ENCODE results near the gene TMX2. TPM values are rescaled to one million over a fixed set of nuclear protein-coding genes. Genes with fewer than 3 reads are reported as not detected.
"Not testable (repeated sequence)": the region's sequence is repeated elsewhere in the genome, so short reads cannot be mapped to it uniquely, and the experiment has no call there.

The TMX2 gene
- total RNA-seq, 2 experiments from 2014 or later, result 54.9 to 66.9 TPM

- no peak for DNase-seq (ENCODE audit: low spot score)
- no peaks in the 10 kb centered on the region for H3K9me2 ChIP-seq (ENCODE audit: insufficient read depth, low read length)
- no peak for TF ChIP-seq EZH2phosphoT487 (IDR thresholded peaks at IDR 0.05; ENCODE audit: borderline replicate concordance, low read depth, low read length)
- TF ChIP-seq, protein P1, sequence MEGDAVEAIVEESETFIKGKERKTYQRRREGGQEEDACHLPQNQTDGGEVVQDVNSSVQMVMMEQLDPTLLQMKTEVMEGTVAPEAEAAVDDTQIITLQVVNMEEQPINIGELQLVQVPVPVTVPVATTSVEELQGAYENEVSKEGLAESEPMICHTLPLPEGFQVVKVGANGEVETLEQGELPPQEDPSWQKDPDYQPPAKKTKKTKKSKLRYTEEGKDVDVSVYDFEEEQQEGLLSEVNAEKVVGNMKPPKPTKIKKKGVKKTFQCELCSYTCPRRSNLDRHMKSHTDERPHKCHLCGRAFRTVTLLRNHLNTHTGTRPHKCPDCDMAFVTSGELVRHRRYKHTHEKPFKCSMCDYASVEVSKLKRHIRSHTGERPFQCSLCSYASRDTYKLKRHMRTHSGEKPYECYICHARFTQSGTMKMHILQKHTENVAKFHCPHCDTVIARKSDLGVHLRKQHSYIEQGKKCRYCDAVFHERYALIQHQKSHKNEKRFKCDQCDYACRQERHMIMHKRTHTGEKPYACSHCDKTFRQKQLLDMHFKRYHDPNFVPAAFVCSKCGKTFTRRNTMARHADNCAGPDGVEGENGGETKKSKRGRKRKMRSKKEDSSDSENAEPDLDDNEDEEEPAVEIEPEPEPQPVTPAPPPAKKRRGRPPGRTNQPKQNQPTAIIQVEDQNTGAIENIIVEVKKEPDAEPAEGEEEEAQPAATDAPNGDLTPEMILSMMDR (conservative IDR thresholded peaks at IDR 0.05; ENCODE audit: low read length), result no peak
- no peak overlapping the region for H3K4me2 ChIP-seq (ENCODE audit: low read length)
- CTCF ChIA-PET (ENCODE audit: unreplicated experiment), result no interaction called here
- H2AFZ ChIP-seq (ENCODE audit: low read length), result no peak overlapping the region
- H3K36me3 ChIP-seq (ENCODE audit: insufficient read depth, low read length), result peaks cover 70% of the 10 kb centered on the region
- no peaks in the 10 kb centered on the region; the same call in 1 of the 2 replicates for H4K20me1 ChIP-seq (ENCODE audit: insufficient read depth, low read length)
- no peak overlapping the region for H3K4me3 ChIP-seq (ENCODE audit: low read depth, low read length, poor library complexity, severe bottlenecking)
- POLR2A ChIA-PET, result interaction anchor here (0.6 to 1.2 kb wide), 4 partner anchors 19 to 323 kb away, joined by 3 to 6 read pairs (median 3); no protein-coding TSS in a partner anchor
- H3K4me1 ChIP-seq (ENCODE audit: insufficient read depth, low read length, poor library complexity, severe bottlenecking), result no peaks in the 10 kb centered on the region
- H3K9me3 ChIP-seq (ENCODE audit: low read length), result no peaks in the 10 kb centered on the region
- H3K27ac ChIP-seq (ENCODE audit: low read depth, low read length, poor library complexity, severe bottlenecking), result no peak overlapping the region
- BruUV-seq (replicated peaks), result no TSS peak
- intact Hi-C loops (cut with micrococcal nuclease; ENCODE audit: unreplicated experiment), result no loop called here
- no peaks in the 10 kb centered on the region for H3K79me2 ChIP-seq (ENCODE audit: insufficient read depth, low read depth, low read length)
Observed at GRCh38 chr11:57703341-57703740, 9.1 kb upstream of the TMX2 start.

DNA sequence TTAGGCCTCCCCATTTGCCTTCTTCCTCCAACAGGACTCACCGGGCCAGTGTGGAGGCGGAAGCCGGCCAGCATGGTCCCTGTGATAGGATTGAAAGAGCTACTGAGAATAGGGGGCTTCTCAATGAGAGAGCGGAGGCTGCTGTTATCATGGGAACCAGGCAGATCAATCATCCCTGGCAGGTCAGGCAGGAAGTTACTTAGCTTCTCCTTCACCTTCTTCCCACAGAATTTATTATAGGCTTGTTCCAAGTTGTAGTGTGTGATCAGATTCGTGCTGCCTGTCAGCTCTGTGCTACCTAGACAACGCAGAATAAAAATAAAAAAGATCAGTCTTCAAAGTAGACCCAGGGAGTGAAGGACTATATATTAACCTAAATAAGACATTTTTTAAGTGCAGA is 7.5 kb upstream of the TMX2 start:
- CTCF ChIA-PET (ENCODE audit: unreplicated experiment), result no interaction called here
- BruUV-seq (replicated peaks), result no TSS peak
- no peaks in the 10 kb centered on the region; the same call in 1 of the 2 replicates for H4K20me1 ChIP-seq (ENCODE audit: insufficient read depth, low read length)
- no peaks in the 10 kb centered on the region for H3K9me3 ChIP-seq (ENCODE audit: low read length)
- intact Hi-C loops (cut with micrococcal nuclease; ENCODE audit: unreplicated experiment), result no loop called here
- peaks cover 60% of the 10 kb centered on the region for H3K36me3 ChIP-seq (ENCODE audit: insufficient read depth, low read length)
- H3K9me2 ChIP-seq (ENCODE audit: insufficient read depth, low read length), result no peaks in the 10 kb centered on the region
- H3K4me3 ChIP-seq (ENCODE audit: low read depth, low read length, poor library complexity, severe bottlenecking), result no peak overlapping the region
- no peak overlapping the region for H3K4me2 ChIP-seq (ENCODE audit: low read length)
- H2AFZ ChIP-seq (ENCODE audit: low read length), result no peak overlapping the region
- POLR2A ChIA-PET, result interaction anchor here (0.5 to 2.5 kb wide), 4 partner anchors 11 to 342 kb away, joined by 3 to 7 read pairs (median 4); no protein-coding TSS in a partner anchor
- no peaks in the 10 kb centered on the region for H3K79me2 ChIP-seq (ENCODE audit: insufficient read depth, low read depth, low read length)
- TF ChIP-seq EZH2phosphoT487 (IDR thresholded peaks at IDR 0.05; ENCODE audit: borderline replicate concordance, low read depth, low read length), result no peak
- TF ChIP-seq, protein P1 (conservative IDR thresholded peaks at IDR 0.05; ENCODE audit: low read length), result no peak
- H3K4me1 ChIP-seq (ENCODE audit: insufficient read depth, low read length, poor library complexity, severe bottlenecking), result no peaks in the 10 kb centered on the region
- DNase-seq (ENCODE audit: low spot score), result no peak
- no peak overlapping the region for H3K27ac ChIP-seq (ENCODE audit: low read depth, low read length, poor library complexity, severe bottlenecking)

GRCh38 chr11:57705432-57705831 is 7.0 kb upstream of the TMX2 start:
- H3K4me3 ChIP-seq (ENCODE audit: low read depth, low read length, poor library complexity, severe bottlenecking); H3K27ac ChIP-seq (ENCODE audit: low read depth, low read length, poor library complexity, severe bottlenecking); BruUV-seq (replicated peaks); CTCF ChIA-PET (ENCODE audit: unreplicated experiment); H2AFZ ChIP-seq (ENCODE audit: low read length); DNase-seq (ENCODE audit: low spot score); H3K4me1 ChIP-seq (ENCODE audit: insufficient read depth, low read length, poor library complexity, severe bottlenecking); H3K9me2 ChIP-seq (ENCODE audit: insufficient read depth, low read length); H3K9me3 ChIP-seq (ENCODE audit: low read length); H3K79me2 ChIP-seq (ENCODE audit: insufficient read depth, low read depth, low read length); H3K4me2 ChIP-seq (ENCODE audit: low read length); intact Hi-C loops (cut with micrococcal nuclease; ENCODE audit: unreplicated experiment); H4K20me1 ChIP-seq (ENCODE audit: insufficient read depth, low read length): not testable (repeated sequence)
- peaks cover 56% of the 10 kb centered on the region for H3K36me3 ChIP-seq (ENCODE audit: insufficient read depth, low read length)
- POLR2A ChIA-PET, result interaction anchor here (0.6 to 2.5 kb wide), 2 partner anchors 12 to 343 kb away, joined by 3 to 7 read pairs; no protein-coding TSS in a partner anchor
